ENCODE data around the gene NVL. TPM values are rescaled to one million over a fixed set of nuclear protein-coding genes. Genes with fewer than 3 reads are reported as not detected.

The NVL gene
- total and polyA plus RNA-seq, 4 donors: 12.8 to 41.5 (median 29.1) TPM

DNA sequence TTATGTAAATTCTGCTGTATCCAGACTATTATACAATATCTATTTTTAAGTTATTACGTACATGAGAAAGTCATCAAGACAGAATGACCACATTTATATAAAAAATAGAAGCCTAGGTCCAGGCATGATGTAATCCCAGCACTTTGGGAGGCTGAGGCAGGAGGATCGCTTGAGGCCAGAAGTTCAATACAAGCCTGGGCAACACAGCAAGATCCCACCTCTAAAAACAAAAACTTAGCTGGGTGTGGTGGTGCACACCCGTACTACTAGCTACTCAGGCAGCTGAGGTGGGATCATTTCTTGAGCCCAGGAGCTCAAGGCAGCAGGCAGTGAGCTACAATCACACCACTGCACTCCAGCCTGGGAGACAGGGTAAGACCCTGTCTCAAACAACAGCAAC is 58.9 kb downstream of the NVL start:
- no peak overlapping the region for H3K4me3 ChIP-seq
- H3K27me3 ChIP-seq (ENCODE audit: control insufficient read depth in 3 of 3, insufficient read depth in 3 of 3, low read length in 2 of 3): no peaks in the 10 kb centered on the region
- H3K9me3 ChIP-seq (ENCODE audit: control insufficient read depth in 4 of 4, insufficient read depth in 3 of 4, low read length in 3 of 4): no peaks in the 10 kb centered on the region
- H3K36me3 ChIP-seq (ENCODE audit: control insufficient read depth in 4 of 4, insufficient read depth in 4 of 4, low read length in 4 of 4): peaks cover 9 to 20% (median 13%) of the 10 kb centered on the region in 4 donors
- TF ChIP-seq, protein P1, sequence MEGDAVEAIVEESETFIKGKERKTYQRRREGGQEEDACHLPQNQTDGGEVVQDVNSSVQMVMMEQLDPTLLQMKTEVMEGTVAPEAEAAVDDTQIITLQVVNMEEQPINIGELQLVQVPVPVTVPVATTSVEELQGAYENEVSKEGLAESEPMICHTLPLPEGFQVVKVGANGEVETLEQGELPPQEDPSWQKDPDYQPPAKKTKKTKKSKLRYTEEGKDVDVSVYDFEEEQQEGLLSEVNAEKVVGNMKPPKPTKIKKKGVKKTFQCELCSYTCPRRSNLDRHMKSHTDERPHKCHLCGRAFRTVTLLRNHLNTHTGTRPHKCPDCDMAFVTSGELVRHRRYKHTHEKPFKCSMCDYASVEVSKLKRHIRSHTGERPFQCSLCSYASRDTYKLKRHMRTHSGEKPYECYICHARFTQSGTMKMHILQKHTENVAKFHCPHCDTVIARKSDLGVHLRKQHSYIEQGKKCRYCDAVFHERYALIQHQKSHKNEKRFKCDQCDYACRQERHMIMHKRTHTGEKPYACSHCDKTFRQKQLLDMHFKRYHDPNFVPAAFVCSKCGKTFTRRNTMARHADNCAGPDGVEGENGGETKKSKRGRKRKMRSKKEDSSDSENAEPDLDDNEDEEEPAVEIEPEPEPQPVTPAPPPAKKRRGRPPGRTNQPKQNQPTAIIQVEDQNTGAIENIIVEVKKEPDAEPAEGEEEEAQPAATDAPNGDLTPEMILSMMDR (IDR thresholded peaks at IDR 0.05; ENCODE audit: control extremely low read depth, extremely low read depth): no peak
- no peak overlapping the region for H3K27ac ChIP-seq (ENCODE audit: low read depth in 1 of 2, low read length in 1 of 2)
- WGBS, 2 donors: 95 to 98% methylated on average over 3 of the region's 3 CpGs
- no peaks in the 10 kb centered on the region for H3K4me1 ChIP-seq (ENCODE audit: control insufficient read depth in 5 of 5, insufficient read depth in 5 of 5, low read length in 5 of 5)
- ATAC-seq (ENCODE audit: insufficient read depth, low FRiP score): no peak
- no peak overlapping the region for H3K9ac ChIP-seq (ENCODE audit: insufficient read depth in 1 of 2, low read length in 2 of 2)
- no peak for DNase-seq

DNA sequence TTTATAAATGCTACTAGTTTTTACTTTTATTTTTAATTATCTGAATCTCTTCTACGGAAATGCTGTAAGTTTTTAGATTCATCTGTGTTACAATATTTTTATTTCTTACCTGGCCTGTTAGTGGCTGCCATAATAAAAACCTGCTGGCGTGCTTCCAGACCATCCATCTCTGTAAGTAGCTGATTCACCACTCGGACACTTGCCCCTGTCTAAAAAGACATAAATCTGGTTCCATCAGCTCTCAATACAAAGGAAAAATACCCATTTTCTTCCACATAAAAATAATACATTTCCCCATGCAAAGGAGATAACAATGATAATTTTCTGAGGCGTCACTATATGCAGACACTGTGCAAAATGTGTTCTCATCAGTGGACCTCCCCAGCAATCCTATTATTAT is 62.0 kb downstream of the NVL start:
- DNase-seq: no peak
- peaks cover 2 to 22% (median 11%) of the 10 kb centered on the region in 4 donors for H3K36me3 ChIP-seq (ENCODE audit: control insufficient read depth in 4 of 4, insufficient read depth in 4 of 4, low read length in 4 of 4)
- no peak overlapping the region for H3K4me3 ChIP-seq
- TF ChIP-seq, protein P1 (IDR thresholded peaks at IDR 0.05; ENCODE audit: control extremely low read depth, extremely low read depth): no peak
- H3K27ac ChIP-seq (ENCODE audit: low read depth in 1 of 2, low read length in 1 of 2): no peak overlapping the region
- no peak for ATAC-seq (ENCODE audit: insufficient read depth, low FRiP score)
- WGBS, 2 donors: 97% methylated on average over 4 of the region's 4 CpGs
- H3K27me3 ChIP-seq (ENCODE audit: control insufficient read depth in 3 of 3, insufficient read depth in 3 of 3, low read length in 2 of 3): no peaks in the 10 kb centered on the region
- H3K9me3 ChIP-seq (ENCODE audit: control insufficient read depth in 4 of 4, insufficient read depth in 3 of 4, low read length in 3 of 4): no peaks in the 10 kb centered on the region
- no peak overlapping the region for H3K9ac ChIP-seq (ENCODE audit: insufficient read depth in 1 of 2, low read length in 2 of 2)
- no peaks in the 10 kb centered on the region for H3K4me1 ChIP-seq (ENCODE audit: control insufficient read depth in 5 of 5, insufficient read depth in 5 of 5, low read length in 5 of 5)

DNA sequence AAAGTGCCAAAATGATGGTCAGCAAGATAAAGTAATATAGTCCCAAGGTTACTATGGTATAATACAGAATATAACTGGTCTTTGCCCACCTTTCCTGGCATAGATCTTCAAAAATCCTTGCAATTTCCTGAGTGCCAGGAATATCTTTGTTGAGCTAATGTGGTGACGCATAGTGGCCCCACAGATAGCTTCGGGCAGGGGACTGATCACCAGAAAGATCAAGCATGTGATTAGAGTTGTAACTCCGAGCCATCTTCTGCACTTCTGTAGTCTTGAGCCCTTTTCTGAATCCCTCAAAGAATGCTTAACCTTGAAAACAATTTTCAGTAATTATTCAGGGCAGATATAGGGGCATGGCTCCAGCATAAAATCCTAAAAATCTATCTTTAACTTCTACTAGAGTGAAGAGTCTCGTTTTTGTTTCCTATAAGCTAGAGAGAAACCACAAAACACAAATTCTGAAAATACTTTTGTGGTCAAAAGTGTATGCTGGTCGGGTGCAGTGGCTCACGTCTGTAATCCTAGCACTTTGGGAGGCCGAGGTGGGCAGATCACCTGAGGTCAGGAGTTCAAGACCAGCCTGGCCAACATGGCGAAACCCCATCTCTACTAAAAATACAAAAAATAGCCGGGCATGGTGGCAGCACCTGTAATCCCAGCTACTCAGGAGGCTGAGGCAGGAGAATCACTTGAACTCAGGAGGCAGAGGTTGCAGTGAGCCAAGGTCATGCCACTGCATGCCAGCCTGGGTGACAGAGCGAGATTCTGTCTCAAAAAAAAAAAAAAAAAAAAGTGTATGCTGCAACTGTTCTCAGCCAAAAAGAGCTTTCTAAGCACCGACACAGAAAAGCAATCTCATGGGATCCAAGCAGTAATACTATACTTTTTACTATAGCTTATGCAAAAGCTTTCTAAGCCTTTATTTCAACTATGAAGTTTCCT is 62.8 kb downstream of the NVL start:
- TF ChIP-seq, protein P1 (IDR thresholded peaks at IDR 0.05; ENCODE audit: control extremely low read depth, extremely low read depth): no peak
- 84 to 90% methylated on average over 11 of the region's 11 CpGs for WGBS, 2 donors
- Histone ChIP-seq H3K36me3 (ENCODE audit: control insufficient read depth in 4 of 4, insufficient read depth in 4 of 4, low read length in 4 of 4) (peaks cover 2 to 27% (median 11%) of the 10 kb centered on the region in 4 donors), H3K9ac (ENCODE audit: insufficient read depth in 1 of 2, low read length in 2 of 2) (no peak overlapping the region), H3K4me3 (no peak overlapping the region), H3K4me1 (ENCODE audit: control insufficient read depth in 5 of 5, insufficient read depth in 5 of 5, low read length in 5 of 5) (no peaks in the 10 kb centered on the region), H3K9me3 (ENCODE audit: control insufficient read depth in 4 of 4, insufficient read depth in 3 of 4, low read length in 3 of 4) (no peaks in the 10 kb centered on the region), H3K27ac (ENCODE audit: low read depth in 1 of 2, low read length in 1 of 2) (no peak overlapping the region), H3K27me3 (ENCODE audit: control insufficient read depth in 3 of 3, insufficient read depth in 3 of 3, low read length in 2 of 3) (no peaks in the 10 kb centered on the region)
- no peak for DNase-seq
- no peak for ATAC-seq (ENCODE audit: insufficient read depth, low FRiP score)
